Suppressor macrophage treated with lipopolysaccharide for 4 hours (primary cell): ENCODE measurements around the gene KIR2DL4.
A peak's percentile ranks its signal among the peaks of the same experiment; 100 is the strongest.
"Not testable (repeated sequence)": the region's sequence is repeated elsewhere in the genome, so short reads cannot be mapped to it uniquely, and the experiment has no call there.

Source experiments
- DNase-seq: peaks from one replicate; pipeline ENCODE4 v3.0.0-alpha.2; 2020

Gene KIR2DL4

DNA sequence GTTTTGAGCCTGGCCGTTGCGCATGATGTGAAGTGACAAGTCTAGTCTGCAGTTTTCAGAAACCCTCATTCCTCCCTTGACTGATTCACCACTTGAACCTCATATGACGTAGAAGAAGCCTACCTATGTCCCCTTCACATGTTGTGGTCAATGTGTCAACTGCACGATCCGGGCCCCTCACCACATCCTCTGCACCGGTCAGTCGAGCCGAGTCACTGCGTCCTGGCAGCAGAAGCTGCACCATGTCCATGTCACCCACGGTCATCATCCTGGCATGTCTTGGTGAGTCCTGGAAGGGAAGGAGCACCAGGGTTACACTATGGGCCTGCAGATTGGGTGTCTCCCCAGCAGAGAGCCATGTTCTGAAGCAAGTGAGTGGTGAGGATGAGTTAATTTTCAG is at the start of gene KIR2DL4:
Gene KIR2DL4, plus strand, starts transcription at position 201 of the 400 bp plus-strand sequence. Its CDS starts 42 bp downstream, at position 243.
- no peak for DNase-seq

- not testable (repeated sequence) for DNase-seq
These were observed 47.0 kb upstream of the KIR2DL4 start for GRCh38 chr19:54756204-54757110.

DNA sequence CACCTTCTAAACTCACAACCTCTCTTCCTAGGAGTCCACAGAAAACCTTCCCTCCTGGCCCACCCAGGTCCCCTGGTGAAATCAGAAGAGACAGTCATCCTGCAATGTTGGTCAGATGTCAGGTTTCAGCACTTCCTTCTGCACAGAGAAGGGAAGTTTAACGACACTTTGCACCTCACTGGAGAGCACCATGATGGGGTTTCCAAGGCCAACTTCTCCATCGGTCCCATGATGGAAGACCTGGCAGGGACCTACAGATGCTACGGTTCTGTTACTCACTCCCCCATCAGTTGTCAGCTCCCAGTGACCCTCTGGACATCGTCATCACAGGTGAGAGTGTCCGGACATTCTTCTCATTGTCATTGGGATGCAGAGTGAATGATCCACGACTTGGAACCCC is 44.8 kb upstream of the KIR2DL4 start:
- DNase-seq, result not testable (repeated sequence)

DNA sequence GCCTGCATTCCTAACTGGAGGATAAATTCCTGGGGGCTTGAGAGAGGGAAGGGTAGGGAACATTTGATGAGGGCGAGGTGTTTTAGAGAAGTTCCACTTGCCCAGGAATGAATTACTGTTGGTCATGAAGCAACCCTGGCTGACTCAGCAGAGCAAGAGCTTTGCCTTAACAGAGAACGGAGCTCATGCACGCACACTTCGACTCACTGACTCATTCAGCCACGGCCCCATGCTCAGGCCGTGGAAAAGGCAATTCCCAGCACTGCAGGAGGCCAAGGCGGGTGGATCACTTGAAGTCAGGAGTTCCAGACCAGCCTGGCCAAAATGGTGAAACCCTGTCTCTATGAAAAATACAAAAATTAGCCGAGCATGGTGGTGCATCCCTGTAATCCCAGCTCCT is 39.2 kb upstream of the KIR2DL4 start:
- DNase-seq, result peak; percentile 84

DNA sequence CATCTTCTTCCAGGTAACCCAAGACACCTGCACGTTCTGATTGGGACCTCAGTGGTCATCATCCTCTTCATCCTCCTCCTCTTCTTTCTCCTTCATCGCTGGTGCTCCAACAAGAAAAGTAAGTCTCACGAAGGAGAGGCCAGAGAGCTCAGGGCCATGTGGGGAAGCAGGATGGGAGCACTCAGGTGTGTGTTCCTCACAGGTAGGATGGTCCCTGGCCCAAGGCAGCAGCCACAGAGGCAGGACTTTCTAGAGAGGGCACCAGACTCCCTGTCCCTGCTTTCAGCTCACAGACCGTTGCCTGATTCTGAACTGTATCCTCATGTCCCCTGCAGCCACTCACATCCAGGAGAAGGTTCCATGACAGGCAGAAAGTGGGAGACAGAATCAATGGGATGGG is 36.9 kb upstream of the KIR2DL4 start:
- DNase-seq, result not testable (repeated sequence)

GRCh38 chr19:54769646-54770045 is 33.8 kb upstream of the KIR2DL4 start, which contains the start of gene KIR2DL1:
KIR2DL1 (plus strand) TSS chr19:54769793; CDS start chr19:54769851, 58 bp downstream.
- not testable (repeated sequence) for DNase-seq

- DNase-seq, result not testable (repeated sequence)
These were observed 32.9 kb upstream of the KIR2DL4 start for GRCh38 chr19:54770511-54770910.

DNA sequence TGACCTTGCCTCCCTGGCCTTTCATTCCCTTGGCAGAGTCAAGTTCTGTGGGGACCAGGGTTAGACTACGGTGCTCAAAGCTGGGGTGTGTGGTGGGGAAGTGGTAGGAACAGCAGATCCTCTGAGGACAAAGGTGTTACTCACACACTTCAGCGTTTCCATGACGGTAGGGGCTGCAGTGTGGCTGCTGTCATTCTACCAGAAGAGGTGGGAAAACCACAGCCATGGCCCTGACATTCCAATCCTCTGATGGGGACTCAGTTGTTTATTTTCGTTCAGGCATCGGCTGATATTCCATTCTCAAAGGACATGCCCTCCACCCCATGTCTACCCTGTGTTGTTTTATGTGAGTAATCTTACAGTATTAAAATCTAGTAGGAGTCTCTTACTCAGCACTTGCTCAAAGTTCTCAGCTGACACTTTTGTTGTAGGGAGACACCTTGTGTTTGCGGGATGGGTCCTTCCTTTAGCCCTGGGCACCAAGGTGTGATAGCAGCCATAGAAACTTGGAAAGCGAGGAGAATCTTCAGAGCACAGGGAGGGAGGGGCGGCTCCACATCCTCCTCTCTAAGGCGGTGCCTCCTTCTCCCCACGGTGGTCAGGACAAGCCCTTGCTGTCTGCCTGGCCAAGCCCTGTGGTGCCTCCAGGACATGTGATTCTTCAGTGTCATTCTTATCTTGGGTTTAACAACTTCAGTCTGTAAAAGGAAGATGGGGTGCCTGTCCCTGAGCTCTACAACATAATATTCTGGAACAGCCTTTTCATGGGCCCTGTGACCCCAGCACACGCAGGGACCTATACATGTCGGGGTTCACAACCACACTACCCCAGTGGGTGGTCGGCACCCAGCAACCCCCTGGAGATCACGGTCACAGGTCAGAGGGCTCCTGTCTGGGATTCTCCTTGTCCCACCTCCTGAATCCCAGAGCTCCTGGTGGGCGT is 32.1 kb upstream of the KIR2DL4 start:
- DNase-seq, result not testable (repeated sequence)

- not testable (repeated sequence) for DNase-seq
These were observed 30.7 kb upstream of the KIR2DL4 start for GRCh38 chr19:54772666-54773065.

GRCh38 chr19:54775095-54775815 is 28.2 kb upstream of the KIR2DL4 start:
- not testable (repeated sequence) for DNase-seq

DNA sequence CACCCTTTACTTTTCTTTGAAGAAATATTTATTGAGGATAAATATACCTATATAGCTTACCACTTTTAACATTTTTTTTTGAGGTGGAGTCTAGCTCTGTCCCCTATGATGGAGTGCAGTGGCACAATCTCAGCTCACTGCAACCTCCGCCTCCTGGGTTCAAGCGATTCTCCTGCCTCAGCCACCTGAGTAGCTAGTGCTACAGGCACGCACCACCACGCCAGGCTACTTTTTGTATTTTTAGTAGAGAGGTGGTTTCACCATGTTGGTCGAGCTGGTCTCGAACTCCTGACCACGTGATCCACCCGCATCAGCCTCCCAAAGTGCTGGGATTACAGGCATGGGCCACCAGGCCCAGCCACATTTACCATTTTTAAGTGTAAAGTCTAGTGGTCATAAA is 27.6 kb upstream of the KIR2DL4 start:
- not testable (repeated sequence) for DNase-seq

- DNase-seq, result not testable (repeated sequence)
These were observed 25.6 kb upstream of the KIR2DL4 start for GRCh38 chr19:54777851-54778250.

- peak; percentile 77 for DNase-seq
These were observed 24.5 kb upstream of the KIR2DL4 start for GRCh38 chr19:54778896-54779295.

DNA sequence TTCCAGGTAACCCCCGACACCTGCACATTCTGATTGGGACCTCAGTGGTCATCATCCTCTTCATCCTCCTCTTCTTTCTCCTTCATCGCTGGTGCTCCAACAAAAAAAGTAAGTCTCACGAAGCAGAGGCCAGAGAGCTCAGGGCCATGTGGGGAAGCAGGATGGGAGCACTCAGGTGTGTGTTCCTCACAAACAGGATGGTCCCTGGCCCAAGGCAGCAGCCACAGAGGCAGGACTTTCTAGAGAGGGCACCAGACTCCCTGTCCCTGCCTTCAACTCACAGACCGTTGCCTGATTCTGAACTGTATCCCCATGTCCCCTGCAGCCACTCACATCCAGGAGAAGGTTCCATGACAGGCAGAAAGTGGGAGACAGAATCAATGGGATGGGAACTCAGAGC is 20.5 kb upstream of the KIR2DL4 start:
- not testable (repeated sequence) for DNase-seq

DNA sequence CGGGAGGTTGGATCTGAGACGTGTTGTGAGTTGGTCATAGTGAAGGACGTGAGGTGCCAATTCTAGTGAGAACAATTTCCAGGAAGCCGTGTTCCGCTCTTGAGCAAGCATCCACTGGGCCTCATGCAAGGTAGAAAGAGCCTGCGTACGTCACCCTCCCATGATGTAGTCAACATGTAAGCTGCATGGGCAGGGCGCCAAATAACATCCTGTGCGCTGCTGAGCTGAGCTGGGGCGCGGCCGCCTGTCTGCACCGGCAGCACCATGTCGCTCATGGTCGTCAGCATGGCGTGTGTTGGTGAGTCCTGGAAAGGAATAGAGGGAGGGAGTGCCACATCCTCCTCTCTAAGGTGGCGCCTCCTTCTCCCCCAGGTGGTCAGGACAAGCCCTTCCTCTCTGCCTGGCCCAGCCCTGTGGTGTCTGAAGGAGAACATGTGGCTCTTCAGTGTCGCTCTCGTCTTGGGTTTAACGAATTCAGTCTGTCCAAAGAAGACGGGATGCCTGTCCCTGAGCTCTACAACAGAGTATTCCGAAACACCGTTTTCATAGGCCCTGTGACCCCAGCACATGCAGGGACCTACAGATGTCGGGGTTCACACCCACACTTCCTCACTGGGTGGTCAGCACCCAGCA is 17.2 kb upstream of the KIR2DL4 start:
- DNase-seq, result not testable (repeated sequence)

- DNase-seq, result peak; percentile 68
These were observed 15.3 kb upstream of the KIR2DL4 start for GRCh38 chr19:54788154-54788553.

DNA sequence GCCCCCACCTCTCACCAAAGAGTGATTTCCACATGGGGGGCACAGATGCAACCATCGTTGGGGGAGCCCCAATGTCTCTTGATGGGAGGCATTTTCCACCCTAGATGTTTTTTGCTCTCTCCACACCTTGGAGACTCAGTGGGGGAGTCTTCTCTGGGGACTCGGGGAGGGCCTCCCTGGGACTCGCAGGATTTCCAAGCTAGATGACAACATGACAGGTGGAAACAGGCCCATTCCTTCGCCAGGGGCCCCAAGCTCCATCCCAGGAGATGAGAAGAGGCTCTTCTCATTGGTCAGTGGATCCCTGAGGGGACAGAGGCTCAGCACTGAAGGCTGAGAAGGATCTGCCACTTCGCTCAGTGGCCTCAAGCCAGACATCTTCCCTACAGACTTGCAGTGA is 12.7 kb upstream of the KIR2DL4 start:
- no peak for DNase-seq

DNA sequence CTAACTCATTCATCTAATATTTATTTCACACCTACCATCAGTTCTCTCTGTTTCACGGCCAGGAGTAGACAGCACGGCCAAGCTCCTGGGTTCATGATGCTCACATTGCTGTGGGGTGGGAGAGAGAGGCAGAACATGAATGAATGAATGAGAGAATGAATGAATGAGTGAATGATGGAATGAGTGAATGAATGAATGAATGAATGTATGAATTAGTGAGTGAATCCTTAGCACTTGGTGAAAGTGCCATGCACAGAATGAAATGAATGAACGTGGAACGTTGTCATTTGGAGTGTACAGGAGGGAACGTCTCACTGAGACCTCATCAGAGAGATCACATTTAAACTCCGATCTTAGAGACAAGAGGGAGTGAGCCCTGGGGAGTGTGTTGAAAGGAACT is 11.9 kb upstream of the KIR2DL4 start:
- DNase-seq, result no peak

GRCh38 chr19:54792814-54793213 is 10.6 kb upstream of the KIR2DL4 start:
- peak; percentile 89 for DNase-seq

- peak; percentile 65 for DNase-seq
These were observed 7.7 kb upstream of the KIR2DL4 start for GRCh38 chr19:54795758-54796157.

DNA sequence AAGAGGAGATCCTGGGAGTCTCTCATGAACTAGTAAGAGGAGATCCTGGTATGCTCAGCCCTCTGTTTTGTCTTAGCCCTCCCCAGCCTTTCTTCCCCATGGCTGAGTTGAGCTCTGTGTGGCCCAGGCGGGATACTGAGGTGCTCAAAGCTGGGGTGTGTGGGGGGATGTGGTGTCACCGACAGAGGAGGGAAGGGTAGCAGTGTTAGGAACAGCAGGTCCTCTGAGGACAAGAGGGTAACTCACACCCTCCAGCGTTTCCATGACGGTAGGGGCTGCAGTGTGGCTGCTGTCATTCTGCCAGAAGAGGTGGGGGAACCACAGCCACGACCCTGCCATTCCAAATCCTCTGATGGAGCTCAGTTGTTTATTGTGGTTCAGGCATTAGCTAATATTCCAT is 691 bp downstream of the KIR2DL4 start:
- no peak for DNase-seq

DNA sequence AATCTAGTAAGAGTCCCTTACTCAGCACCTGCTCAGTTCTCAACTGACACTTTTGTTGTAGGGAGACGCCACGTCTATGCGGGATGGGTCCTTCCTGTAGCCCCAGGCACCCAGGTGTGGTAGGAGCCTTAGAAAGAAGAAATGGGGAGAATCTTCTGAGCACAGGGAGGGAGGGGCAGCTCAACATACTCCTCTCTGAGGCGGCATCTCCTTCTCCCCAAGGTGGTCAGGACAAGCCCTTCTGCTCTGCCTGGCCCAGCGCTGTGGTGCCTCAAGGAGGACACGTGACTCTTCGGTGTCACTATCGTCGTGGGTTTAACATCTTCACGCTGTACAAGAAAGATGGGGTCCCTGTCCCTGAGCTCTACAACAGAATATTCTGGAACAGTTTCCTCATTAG is 1.2 kb downstream of the KIR2DL4 start:
- DNase-seq, result no peak
